HG03103 (cell line): ENCODE results near the gene ISCU.

Experiments used
- ATAC-seq: cut with Tn5 transposase; IDR thresholded peaks from one replicate; pipeline ENCODE4 v1.9.1; 2021; ENCODE audit warnings: low read depth; ENCODE audit not compliant: unreplicated experiment

Gene ISCU

GRCh38 chr12:108562348-108563135 lies at the start of gene ISCU:
Gene ISCU, plus strand, starts transcription at chr12:108562596. Its CDS starts 27 bp downstream, at chr12:108562623.
- ATAC-seq: peak; percentile 46

GRCh38 chr12:108514468-108514972 lies 47.9 kb upstream of the ISCU start:
- no peak for ATAC-seq

GRCh38 chr12:108514973-108515814 lies 47.2 kb upstream of the ISCU start, which contains the start of gene FICD:
Gene FICD, plus strand, starts transcription at chr12:108515277. Its CDS starts 1,696 bp downstream, at chr12:108516973.
- peak; percentile 69 for ATAC-seq

- ATAC-seq: no peak
Measured at GRCh38 chr12:108515916-108516315, 46.5 kb upstream of the ISCU start.

- no peak for ATAC-seq
Measured at GRCh38 chr12:108516511-108517275, 45.7 kb upstream of the ISCU start.

GRCh38 chr12:108517288-108518100 lies 44.9 kb upstream of the ISCU start:
- no peak for ATAC-seq

DNA sequence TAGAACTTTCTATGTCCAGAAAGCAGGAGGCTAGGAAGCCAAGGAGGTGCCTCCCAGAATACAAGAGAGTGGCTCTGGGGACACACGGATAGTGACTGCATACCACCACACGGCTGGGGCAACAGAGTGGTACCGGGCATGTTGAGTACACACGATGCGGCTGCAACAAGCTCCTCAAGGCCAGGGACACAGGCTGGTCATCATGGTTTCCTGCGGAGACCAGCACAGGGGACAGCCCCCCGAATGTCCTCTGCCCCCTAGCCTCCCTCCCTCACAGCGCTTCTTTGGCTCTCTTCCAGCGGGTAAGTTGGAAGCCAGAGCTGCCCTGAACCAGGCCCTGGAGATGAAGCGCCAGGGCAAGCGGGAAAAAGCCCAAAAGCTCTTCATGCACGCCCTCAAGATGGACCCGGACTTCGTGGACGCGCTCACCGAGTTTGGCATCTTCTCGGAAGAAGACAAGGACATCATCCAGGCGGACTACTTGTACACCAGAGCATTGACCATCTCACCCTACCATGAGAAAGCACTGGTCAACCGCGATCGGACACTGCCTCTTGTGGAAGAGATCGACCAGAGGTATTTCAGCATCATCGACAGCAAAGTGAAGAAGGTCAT lies 44.2 kb upstream of the ISCU start:
- no peak for ATAC-seq

DNA sequence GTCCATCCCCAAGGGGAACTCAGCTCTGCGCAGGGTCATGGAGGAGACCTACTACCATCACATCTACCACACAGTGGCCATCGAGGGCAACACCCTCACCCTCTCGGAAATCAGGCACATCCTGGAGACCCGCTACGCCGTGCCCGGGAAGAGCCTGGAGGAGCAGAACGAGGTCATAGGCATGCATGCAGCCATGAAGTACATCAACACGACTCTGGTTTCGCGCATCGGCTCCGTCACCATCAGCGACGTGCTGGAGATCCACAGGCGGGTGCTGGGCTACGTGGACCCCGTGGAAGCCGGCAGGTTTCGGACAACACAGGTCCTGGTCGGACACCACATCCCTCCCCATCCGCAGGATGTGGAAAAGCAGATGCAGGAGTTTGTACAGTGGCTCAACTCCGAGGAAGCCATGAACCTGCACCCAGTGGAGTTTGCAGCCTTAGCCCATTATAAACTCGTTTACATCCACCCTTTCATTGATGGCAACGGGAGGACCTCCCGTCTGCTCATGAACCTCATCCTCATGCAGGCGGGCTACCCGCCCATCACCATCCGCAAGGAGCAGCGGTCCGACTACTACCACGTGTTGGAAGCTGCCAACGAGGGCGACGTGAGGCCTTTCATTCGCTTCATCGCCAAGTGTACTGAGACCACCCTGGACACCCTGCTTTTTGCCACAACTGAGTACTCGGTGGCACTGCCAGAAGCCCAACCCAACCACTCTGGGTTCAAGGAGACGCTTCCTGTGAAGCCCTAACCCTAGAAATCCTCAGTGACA lies 43.5 kb upstream of the ISCU start:
- no peak for ATAC-seq

DNA sequence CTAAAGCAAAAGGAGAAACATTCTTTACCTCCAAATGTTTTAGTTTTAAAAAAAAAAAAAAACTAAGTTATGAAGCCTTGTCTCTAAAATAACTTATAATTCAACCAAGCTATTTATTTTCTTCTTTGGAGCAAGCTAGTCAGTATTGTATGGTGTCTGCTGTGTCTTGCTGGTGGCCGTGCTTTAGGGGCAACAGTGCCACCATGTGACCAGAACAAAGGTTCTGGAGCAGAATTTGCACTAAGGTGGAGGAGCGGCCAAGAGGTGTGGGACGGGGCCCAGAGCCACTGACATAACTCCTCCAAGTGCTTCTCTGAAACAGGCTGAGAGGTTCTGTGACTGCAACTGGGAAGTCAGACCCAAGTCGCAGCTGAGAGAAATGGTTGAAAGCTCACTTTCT lies 42.8 kb upstream of the ISCU start:
- no peak for ATAC-seq

DNA sequence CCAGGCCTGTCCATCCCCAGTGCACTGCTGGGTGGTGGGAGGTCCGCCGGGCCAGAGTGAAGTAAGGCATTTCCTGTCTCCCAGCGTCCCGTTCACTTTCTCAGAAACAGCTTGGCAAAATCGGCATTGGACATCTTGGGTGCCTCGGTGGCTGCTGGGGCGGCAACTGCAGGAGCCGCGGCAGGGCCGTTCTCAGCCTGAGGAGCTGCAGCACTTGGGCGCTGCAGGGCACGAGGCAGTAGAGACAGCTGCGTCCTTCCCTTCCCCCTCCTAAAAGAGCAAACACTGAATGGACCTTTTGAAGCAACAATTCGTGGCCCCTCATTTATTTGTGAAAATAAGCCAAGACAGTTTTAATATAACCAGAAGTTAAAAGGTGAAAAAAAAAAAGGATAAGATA lies 39.0 kb upstream of the ISCU start:
- ATAC-seq: no peak

GRCh38 chr12:108525681-108526080 lies 36.7 kb upstream of the ISCU start:
- ATAC-seq: no peak

DNA sequence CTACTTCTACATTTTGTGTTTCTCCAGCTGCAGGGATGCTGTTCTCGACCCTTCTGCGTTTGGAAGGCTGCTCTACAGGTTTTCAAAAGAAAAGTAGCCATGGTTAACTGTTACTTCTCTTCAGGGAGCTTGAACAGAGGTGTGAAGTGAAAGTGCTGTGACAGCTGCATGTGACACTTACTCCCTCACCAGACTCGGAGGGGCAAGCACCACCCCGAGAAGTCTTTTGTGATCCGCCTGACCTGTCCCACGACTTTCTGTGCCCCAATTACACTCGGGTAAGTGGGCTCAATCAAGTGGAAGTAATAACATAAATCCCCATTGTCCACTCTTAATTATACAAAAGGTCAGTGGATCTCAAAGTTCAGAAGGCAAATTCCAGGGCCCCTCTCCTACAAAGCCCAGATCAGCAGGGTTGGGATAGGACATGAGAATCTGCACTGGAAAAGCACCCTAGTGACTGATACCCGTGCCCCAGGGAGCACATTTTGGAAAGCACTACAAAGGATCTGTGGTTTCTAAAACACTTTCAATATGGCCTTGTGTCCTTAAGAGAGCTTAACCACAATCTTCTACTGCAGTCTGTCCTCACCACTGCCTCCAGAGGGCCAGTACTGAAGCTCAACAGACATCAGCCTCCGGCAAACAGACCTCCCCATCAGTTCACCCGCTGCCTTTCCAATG lies 35.8 kb upstream of the ISCU start:
- ATAC-seq: no peak

GRCh38 chr12:108527166-108527496 lies 35.3 kb upstream of the ISCU start:
- ATAC-seq: no peak

DNA sequence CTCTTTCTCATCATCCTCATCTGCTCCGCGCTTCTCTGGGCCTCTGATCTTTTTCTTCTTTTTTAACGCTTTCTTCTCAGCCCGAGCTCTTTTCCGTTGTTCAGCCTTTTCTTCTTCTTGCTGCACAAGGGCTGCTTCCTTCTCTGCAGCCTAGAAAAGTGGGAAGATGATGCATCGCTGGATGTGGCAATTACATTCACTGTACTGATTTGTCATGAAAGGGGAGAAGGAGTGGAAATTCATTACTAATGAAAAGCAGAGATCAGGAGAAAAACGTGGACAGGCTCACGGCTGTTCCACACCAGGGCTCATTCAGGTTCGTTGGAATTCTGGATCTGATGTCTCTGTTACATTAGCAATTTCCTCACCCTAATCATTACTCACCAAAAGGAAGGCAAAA lies 32.2 kb upstream of the ISCU start:
- ATAC-seq: no peak

DNA sequence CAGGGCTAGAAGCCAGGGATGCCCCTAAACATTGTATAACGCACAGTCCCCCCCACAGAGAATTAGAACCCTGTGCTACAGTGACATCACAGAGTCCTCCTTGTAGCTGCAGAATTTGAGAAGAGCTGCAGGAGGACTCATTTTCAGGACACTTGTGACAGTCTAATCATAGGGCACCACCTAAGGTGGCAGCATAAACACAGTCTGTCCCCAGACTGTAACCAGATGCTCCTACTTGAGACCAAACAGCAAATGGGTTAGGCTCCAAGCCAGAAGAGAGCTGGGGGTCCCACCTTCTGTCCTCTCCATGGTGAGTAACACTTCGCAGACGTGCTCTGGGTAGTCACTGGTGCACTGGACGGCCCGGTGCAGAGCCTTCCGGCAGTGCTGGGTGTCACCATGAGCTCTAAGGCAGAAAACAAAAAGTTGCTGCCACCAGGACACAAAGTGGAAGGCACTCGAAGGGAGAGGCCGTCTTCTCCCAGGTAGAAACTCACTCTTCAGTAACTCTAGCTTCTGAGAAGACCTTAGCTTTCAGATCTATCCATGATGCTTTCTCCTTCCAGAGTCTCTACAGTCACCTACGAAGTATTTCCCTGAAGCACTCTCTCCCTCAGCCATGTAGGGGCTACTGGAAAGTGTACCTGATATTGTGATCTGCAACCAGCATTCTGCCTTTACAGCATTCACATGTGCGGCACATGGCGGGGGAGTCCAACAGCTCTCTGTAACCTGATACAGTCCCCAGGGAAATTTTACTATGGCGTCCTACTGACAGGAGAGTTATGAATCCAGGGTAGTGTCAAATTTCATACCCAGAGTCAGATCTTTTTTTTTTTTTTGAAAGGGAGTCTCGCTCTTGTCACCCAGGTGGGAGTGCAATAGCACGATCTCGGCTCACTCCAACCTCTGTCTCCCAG lies 30.2 kb upstream of the ISCU start:
- ATAC-seq: no peak

- ATAC-seq: no peak
Measured at GRCh38 chr12:108538146-108538545, 24.2 kb upstream of the ISCU start.

DNA sequence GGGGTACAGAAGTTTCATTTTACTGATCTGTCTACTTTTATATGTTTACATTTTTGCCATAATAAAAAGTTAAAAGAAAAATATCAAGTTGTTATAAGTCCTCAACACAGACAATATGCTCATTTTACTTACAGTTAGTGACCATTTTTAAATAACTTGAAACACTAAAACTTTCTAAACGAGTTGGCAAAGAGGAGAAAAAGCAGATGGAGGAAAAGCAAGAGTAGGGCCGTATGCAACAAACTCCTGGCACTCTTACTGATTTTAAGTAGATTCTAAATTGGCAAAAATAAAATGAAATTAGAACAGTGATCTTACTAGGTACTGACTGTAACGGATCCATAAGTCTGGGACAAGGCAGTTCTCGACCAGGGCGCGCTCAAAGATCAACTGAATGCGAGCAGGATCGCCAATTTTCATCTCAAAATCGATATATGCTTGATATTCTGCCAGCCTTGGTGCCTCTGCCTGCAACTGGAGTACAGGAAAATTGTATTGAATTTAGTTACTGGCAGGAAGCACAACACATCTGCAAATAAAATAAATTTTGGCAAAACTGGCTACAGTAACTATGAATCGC lies 23.7 kb upstream of the ISCU start:
- no peak for ATAC-seq
